ENCODE results near the gene ACAD8.

Gene ACAD8

DNA sequence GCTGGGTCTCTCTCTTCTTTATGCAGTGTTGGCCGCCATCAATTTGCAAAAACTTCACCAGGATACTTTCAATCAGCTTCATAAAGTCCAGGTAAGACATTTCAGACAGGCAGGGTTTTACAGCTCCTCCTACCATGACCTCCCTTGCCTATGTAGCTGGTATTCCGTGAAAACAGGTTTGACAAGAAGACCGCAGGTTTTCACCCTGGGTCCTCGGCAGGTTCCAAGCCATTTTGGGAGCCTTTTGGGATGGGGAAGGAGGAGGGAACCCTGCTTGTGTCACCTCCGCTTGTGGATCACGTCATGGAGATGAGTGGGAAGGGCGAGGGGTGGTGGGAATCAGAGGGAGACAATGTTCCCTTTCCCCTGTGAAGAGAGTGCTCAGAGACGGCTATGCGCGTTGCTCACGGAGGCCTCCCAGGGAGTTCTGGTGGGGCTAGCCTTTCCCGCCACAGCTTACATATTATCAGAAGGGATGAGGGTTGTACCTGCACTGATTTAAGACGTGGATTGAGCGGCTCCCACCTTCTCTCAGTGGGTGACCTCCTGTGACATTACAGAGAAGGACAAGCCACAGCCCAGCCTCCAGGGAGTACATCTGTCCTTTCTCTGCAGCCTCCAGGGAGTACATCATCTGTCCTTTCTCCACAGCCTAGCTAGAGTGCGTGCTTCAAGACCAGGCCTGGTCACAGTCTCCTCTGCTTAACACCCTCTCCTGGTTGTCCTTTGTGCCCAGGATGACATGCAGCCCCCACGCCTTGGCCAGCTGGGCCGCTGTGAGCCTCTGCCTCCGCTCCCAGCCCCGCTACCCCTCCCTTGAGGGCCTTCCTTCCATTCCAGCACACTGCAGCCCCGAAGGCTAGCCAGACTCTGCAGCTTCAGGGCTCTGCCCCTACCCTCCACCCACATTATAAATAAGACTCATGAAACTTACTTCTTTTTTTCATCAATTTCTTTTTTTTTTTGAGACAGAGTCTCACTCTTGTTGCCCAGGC, 40.0 kb downstream of the ACAD8 start:
- peak overlapping the region; percentile 2; the same call in 1 of the 2 replicates for H3K27ac ChIP-seq
- TF ChIP-seq, protein P1, sequence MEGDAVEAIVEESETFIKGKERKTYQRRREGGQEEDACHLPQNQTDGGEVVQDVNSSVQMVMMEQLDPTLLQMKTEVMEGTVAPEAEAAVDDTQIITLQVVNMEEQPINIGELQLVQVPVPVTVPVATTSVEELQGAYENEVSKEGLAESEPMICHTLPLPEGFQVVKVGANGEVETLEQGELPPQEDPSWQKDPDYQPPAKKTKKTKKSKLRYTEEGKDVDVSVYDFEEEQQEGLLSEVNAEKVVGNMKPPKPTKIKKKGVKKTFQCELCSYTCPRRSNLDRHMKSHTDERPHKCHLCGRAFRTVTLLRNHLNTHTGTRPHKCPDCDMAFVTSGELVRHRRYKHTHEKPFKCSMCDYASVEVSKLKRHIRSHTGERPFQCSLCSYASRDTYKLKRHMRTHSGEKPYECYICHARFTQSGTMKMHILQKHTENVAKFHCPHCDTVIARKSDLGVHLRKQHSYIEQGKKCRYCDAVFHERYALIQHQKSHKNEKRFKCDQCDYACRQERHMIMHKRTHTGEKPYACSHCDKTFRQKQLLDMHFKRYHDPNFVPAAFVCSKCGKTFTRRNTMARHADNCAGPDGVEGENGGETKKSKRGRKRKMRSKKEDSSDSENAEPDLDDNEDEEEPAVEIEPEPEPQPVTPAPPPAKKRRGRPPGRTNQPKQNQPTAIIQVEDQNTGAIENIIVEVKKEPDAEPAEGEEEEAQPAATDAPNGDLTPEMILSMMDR (conservative IDR thresholded peaks at IDR 0.05) = no peak

GRCh38 chr11:134294664-134295063, 41.3 kb downstream of the ACAD8 start:
- no peak overlapping the region for H3K27ac ChIP-seq

DNA sequence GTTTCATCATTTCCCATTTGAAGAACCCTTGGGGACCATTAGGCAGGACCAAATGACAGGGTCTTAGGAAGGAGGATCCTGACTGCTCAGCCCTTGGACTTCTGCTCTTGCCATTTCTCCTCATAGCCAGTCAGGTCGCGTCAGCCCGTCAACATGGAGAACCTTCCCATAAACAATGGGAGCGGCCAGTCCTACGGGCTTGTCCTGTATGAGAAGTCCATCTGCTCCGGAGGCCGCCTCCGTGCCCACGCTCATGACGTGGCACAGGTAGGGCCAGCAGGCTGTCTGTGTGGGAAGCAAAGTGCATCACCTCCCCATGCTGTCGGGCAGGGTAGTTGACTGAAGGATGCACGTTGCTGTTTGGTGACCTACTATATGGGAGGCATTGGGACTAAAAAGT, 58.9 kb downstream of the ACAD8 start:
- TF ChIP-seq, protein P1 (conservative IDR thresholded peaks at IDR 0.05) = no peak
- H3K27ac ChIP-seq = no peak overlapping the region

More at GRCh38 chr11:134294664-134295063, 41.3 kb downstream of the ACAD8 start:
- TF ChIP-seq, protein P1 (conservative IDR thresholded peaks at IDR 0.05) = no peak

- H3K27ac ChIP-seq = no peak overlapping the region
- TF ChIP-seq, protein P1 (conservative IDR thresholded peaks at IDR 0.05) = no peak
Measured at GRCh38 chr11:134312807-134313206, 59.4 kb downstream of the ACAD8 start.

GRCh38 chr11:134313379-134313778, 60.0 kb downstream of the ACAD8 start:
- no peak overlapping the region for H3K27ac ChIP-seq
- TF ChIP-seq, protein P1 (conservative IDR thresholded peaks at IDR 0.05) = no peak

DNA sequence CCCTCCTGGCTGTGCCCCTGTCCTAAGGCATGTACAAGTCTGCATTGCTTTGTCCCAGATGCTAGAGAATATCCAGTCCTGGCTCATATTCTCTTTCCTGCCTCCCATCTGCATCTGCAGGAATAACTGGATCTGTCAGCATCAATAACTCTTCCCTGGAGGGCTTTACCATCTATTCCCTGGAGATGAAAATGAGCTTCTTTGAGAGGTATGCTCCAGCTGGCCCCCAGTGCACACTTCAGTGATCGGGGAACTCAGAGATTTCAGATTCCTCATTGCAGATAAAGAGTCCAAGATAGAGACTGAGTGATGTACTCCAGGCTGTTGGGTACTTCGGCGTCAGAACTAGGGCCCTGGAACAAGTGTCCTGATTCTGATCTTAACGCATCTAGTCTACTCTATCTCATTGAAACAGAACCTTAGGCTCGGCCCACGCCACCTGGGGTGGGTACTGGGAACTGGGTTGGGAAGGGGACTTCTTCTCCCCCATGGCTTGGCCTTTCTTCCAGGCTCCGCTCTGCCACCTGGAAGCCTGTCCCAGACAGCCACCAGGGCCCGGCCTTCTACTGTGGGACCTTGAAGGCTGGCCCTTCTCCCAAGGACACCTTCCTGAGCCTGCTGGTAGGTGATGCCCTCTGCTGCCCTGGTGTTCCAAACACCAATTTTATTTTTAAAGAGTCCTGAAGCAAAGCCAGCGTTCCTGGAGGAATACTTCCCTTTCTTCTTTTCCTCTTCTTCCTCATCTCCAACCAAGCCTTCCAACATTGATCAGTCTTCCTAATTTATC, 60.6 kb downstream of the ACAD8 start:
- TF ChIP-seq, protein P1 (conservative IDR thresholded peaks at IDR 0.05) = no peak
- no peak overlapping the region for H3K27ac ChIP-seq

All from VCaP (cell line).